ENCODE results near the gene MAP4K3. TPM values are rescaled to one million over a fixed set of nuclear protein-coding genes. Genes with fewer than 3 reads are reported as not detected.
"Not testable (repeated sequence)": the region's sequence is repeated elsewhere in the genome, so short reads cannot be mapped to it uniquely, and the experiment has no call there.

Gene MAP4K3
- total RNA-seq, 1 experiment from 2014 or later: 26.6 TPM

DNA sequence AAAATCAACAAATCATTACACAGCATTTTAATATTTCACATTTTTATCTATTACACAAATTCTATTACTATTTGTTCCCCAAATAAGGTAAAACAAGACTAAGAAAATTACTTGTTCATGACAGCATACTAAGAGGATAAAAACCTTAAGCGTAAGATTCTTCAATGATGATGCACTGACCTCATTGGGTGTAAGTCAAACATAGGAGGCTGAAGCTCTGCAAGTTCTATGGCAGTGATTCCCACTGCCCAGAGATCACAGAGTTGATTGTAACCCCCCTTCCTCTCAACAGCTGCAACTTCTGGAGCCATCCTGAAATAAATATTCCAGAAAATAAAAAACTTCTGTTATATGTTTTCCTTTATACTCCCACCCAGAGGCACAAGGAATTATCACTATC lies 111.1 kb downstream of the MAP4K3 start:
- ChIA-PET POLR2A (no interaction called here), CTCF (no interaction called here)
- ATAC-seq: no peak
- Histone ChIP-seq H3K4me3 (ENCODE audit: low read depth in 2 of 2, low read length in 2 of 2) (no peak overlapping the region), H3K27ac (ENCODE audit: low read length) (no peak overlapping the region), H3K36me3 (ENCODE audit: control insufficient read depth, insufficient read depth, low read length) (peaks cover 5% of the 10 kb centered on the region; the same call in 1 of the 2 replicates), H3K27me3 (ENCODE audit: control insufficient read depth, insufficient read depth, low read length) (no peaks in the 10 kb centered on the region), H3K4me1 (ENCODE audit: control insufficient read depth, insufficient read depth, low read length) (no peaks in the 10 kb centered on the region), H3K9me3 (ENCODE audit: control insufficient read depth, insufficient read depth, low read depth, low read length) (no peaks in the 10 kb centered on the region)
- no peak for DNase-seq (ENCODE audit: low read depth, low spot score)
- no TSS peak for BruUV-seq (replicated peaks)
- TF ChIP-seq, protein P1, sequence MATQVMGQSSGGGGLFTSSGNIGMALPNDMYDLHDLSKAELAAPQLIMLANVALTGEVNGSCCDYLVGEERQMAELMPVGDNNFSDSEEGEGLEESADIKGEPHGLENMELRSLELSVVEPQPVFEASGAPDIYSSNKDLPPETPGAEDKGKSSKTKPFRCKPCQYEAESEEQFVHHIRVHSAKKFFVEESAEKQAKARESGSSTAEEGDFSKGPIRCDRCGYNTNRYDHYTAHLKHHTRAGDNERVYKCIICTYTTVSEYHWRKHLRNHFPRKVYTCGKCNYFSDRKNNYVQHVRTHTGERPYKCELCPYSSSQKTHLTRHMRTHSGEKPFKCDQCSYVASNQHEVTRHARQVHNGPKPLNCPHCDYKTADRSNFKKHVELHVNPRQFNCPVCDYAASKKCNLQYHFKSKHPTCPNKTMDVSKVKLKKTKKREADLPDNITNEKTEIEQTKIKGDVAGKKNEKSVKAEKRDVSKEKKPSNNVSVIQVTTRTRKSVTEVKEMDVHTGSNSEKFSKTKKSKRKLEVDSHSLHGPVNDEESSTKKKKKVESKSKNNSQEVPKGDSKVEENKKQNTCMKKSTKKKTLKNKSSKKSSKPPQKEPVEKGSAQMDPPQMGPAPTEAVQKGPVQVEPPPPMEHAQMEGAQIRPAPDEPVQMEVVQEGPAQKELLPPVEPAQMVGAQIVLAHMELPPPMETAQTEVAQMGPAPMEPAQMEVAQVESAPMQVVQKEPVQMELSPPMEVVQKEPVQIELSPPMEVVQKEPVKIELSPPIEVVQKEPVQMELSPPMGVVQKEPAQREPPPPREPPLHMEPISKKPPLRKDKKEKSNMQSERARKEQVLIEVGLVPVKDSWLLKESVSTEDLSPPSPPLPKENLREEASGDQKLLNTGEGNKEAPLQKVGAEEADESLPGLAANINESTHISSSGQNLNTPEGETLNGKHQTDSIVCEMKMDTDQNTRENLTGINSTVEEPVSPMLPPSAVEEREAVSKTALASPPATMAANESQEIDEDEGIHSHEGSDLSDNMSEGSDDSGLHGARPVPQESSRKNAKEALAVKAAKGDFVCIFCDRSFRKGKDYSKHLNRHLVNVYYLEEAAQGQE (IDR thresholded peaks at IDR 0.05; ENCODE audit: insufficient read depth in 1 of 2, low read depth in 2 of 2, low read length in 1 of 2): no peak
- intact Hi-C loops (cut with micrococcal nuclease; ENCODE audit: unreplicated experiment) (no loop called here), in situ Hi-C loops (cut with HindIII; ENCODE audit: low pct_unique_long_range_greater_than_20kb, low sequenced_read_pairs) (no loop called here)

DNA sequence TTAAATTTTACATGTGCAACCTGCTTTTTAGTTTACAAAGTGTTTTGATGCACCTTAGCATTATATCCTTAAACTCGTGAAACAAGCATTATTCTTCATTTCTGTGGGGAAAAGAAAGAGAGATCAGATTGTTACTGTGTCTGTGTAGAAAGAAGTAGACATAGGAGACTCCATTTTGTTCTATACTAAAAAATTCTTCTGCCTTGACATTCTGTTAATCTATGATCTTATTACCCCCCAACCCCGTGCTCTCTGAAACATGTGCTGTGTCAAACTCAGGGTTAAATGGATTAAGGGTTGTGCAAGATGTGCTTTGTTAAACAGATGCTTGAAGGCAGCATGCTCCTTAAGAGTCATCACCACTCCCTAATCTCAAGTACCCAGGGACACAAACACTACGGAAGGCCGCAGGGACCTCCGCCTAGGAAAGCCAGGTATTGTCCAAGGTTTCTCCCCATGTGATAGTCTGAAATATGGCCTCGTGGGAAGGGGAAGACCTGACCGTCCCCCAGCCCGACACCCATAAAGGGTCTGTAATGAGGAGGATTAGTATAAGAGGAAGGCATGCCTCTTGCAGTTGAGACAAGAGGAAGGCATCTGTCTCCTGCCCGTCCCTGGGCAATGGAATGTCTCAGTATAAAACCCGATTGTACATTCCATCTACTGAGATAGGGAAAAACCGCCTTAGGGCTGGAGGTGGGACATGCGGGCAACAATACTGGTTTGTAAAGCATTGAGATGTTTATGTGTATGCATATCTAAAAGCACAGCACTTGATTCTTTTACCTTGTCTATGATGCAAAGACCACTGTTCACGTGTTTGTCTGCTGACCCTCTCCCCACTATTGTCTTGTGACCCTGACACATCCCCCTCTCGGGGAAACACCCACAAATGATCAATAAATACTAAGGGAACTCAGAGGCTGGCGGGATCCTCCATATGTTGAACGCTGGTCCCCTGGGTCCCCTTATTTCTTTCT lies 115.7 kb downstream of the MAP4K3 start:
- POLR2A ChIA-PET; H3K4me3 ChIP-seq (ENCODE audit: low read depth in 2 of 2, low read length in 2 of 2); H3K27ac ChIP-seq (ENCODE audit: low read length); H3K9me3 ChIP-seq (ENCODE audit: control insufficient read depth, insufficient read depth, low read depth, low read length); H3K27me3 ChIP-seq (ENCODE audit: control insufficient read depth, insufficient read depth, low read length); H3K4me1 ChIP-seq (ENCODE audit: control insufficient read depth, insufficient read depth, low read length); in situ Hi-C loops (cut with HindIII; ENCODE audit: low pct_unique_long_range_greater_than_20kb, low sequenced_read_pairs); intact Hi-C loops (cut with micrococcal nuclease; ENCODE audit: unreplicated experiment); CTCF ChIA-PET; DNase-seq (ENCODE audit: low read depth, low spot score); H3K36me3 ChIP-seq (ENCODE audit: control insufficient read depth, insufficient read depth, low read length); BruUV-seq (replicated peaks); ATAC-seq: not testable (repeated sequence)

DNA sequence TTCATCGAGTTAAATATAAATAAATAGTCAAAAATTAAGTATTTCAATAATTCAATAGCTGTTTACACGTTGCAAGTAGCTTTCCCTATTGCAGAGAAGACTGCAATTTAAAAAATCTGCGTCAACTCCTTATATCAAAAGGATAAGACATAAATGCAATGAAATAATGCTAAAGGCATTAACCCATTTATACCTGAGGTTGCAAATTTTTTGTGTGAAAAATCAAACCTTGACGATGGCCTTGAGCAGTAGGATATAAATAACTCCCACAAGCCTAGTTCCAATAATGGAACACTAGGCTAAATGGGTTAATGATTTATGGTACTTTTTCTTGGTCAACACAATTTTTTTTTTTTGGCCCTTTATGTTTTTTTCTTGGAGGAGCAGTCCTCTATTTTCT lies 116.9 kb downstream of the MAP4K3 start:
- no peaks in the 10 kb centered on the region for H3K4me1 ChIP-seq (ENCODE audit: control insufficient read depth, insufficient read depth, low read length)
- BruUV-seq (replicated peaks): no TSS peak
- H3K27me3 ChIP-seq (ENCODE audit: control insufficient read depth, insufficient read depth, low read length): no peaks in the 10 kb centered on the region
- no peaks in the 10 kb centered on the region for H3K36me3 ChIP-seq (ENCODE audit: control insufficient read depth, insufficient read depth, low read length)
- no peak overlapping the region for H3K4me3 ChIP-seq (ENCODE audit: low read depth in 2 of 2, low read length in 2 of 2)
- ATAC-seq (no peak), DNase-seq (ENCODE audit: low read depth, low spot score) (no peak)
- intact Hi-C loops (cut with micrococcal nuclease; ENCODE audit: unreplicated experiment) (no loop called here), in situ Hi-C loops (cut with HindIII; ENCODE audit: low pct_unique_long_range_greater_than_20kb, low sequenced_read_pairs) (no loop called here)
- ChIA-PET CTCF (no interaction called here), POLR2A (no interaction called here)
- TF ChIP-seq POLR2AphosphoS5 (IDR thresholded peaks at IDR 0.05; ENCODE audit: low read depth, low read length): no peak
- TF ChIP-seq, protein P1 (IDR thresholded peaks at IDR 0.05; ENCODE audit: insufficient read depth in 1 of 2, low read depth in 2 of 2, low read length in 1 of 2): no peak
- no peak for TF ChIP-seq SIN3A (IDR thresholded peaks at IDR 0.05; ENCODE audit: borderline replicate concordance, insufficient read depth, low read depth, low read length)
- TF ChIP-seq, protein P2, sequence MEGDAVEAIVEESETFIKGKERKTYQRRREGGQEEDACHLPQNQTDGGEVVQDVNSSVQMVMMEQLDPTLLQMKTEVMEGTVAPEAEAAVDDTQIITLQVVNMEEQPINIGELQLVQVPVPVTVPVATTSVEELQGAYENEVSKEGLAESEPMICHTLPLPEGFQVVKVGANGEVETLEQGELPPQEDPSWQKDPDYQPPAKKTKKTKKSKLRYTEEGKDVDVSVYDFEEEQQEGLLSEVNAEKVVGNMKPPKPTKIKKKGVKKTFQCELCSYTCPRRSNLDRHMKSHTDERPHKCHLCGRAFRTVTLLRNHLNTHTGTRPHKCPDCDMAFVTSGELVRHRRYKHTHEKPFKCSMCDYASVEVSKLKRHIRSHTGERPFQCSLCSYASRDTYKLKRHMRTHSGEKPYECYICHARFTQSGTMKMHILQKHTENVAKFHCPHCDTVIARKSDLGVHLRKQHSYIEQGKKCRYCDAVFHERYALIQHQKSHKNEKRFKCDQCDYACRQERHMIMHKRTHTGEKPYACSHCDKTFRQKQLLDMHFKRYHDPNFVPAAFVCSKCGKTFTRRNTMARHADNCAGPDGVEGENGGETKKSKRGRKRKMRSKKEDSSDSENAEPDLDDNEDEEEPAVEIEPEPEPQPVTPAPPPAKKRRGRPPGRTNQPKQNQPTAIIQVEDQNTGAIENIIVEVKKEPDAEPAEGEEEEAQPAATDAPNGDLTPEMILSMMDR (IDR thresholded peaks at IDR 0.05): no peak
- TF ChIP-seq TCF7L2 (IDR thresholded peaks at IDR 0.05; ENCODE audit: low read depth, low read length): no peak
- H3K9me3 ChIP-seq (ENCODE audit: control insufficient read depth, insufficient read depth, low read depth, low read length): no peaks in the 10 kb centered on the region
- no peak overlapping the region for H3K27ac ChIP-seq (ENCODE audit: low read length)

Measured in Panc1 (cell line).